Measurements from ENCODE around the gene SERPINB2. TPM values are rescaled to one million over a fixed set of nuclear protein-coding genes. Genes with fewer than 3 reads are reported as not detected.
A peak's percentile ranks its signal among the peaks of the same experiment; 100 is the strongest.

SERPINB2 gene
- total and polyA plus RNA-seq, 2 donors (not counting 1 experiment from before 2014, with no cell fraction given): 0.25 to 1.4 TPM

- H3K9me3 Mint-ChIP-seq (ENCODE audit: insufficient read depth): no peaks in the 10 kb centered on the region
- H3K9ac ChIP-seq (ENCODE audit: low read length): peak within 1 kb of the TSS; percentile 57
- DNase-seq (peak; percentile 70), ATAC-seq (ENCODE audit: low read depth) (peak; percentile 92)
- no peaks in the 10 kb centered on the region for H3K79me2 ChIP-seq (ENCODE audit: control insufficient read depth, insufficient read depth, low read length)
- CTCF ChIA-PET: interaction anchor here (0.7 to 1.4 kb wide), 3 partner anchors 9 to 15 kb away, joined by 3 to 6 read pairs (median 3); no protein-coding TSS in a partner anchor
- intact Hi-C loops (cut with micrococcal nuclease): loop anchor here (1.0 kb wide), 1 partner anchor 13 kb away; no protein-coding TSS in a partner anchor
- H3K9me3 ChIP-seq (ENCODE audit: control extremely low read depth in 1 of 3, control insufficient read depth in 2 of 3, insufficient read depth in 1 of 3, low read length in 2 of 3): peaks cover 0 to 4% (median 0%) of the 10 kb centered on the region in 3 donors
- peak within 1 kb of the TSS; percentile 68 for H2AFZ ChIP-seq (ENCODE audit: insufficient read depth, low read depth, low read length, poor library complexity, severe bottlenecking)
- no peak within 1 kb of the TSS for H3K27ac Mint-ChIP-seq
- H3K4me2 ChIP-seq (replicated peaks; ENCODE audit: low read depth, low read length, poor library complexity, severe bottlenecking): peak within 1 kb of the TSS; percentile 71
- TF ChIP-seq EZH2 (IDR thresholded peaks at IDR 0.05; ENCODE audit: borderline replicate concordance, insufficient read depth, low read depth, low read length, poor library complexity, severe bottlenecking) (no peak), CTCF (IDR thresholded peaks at IDR 0.05) (peak; percentile 53)
- H3K4me3 ChIP-seq (ENCODE audit: control extremely low read depth in 1 of 5, extremely low read depth in 1 of 5, insufficient read depth in 1 of 5, low read depth in 2 of 5, low read length in 4 of 5): peak within 1 kb of the TSS in 4 of 5 experiments; percentile 22 to 59 (median 47)
- peaks cover 0 to 10% (median 4%) of the 10 kb centered on the region in 4 experiments for H3K27me3 ChIP-seq (replicated peaks in 1 of 4; ENCODE audit: control extremely low read depth in 1 of 4, control insufficient read depth in 3 of 4, insufficient read depth in 4 of 4, low read length in 3 of 4)
- no peak within 1 kb of the TSS for H3K27ac ChIP-seq (ENCODE audit: low read length in 2 of 2)
- peak within 1 kb of the TSS; percentile 76 for H3K4me3 Mint-ChIP-seq
- H3K4me1 ChIP-seq (ENCODE audit: control insufficient read depth in 2 of 2, insufficient read depth in 2 of 2, low read length in 2 of 2): peaks cover 8% of the 10 kb centered on the region in 2 donors
- POLR2A ChIA-PET: no interaction called here
- peaks cover 19% of the 10 kb centered on the region for H3K4me1 Mint-ChIP-seq
- WGBS (ENCODE audit: insufficient coverage): 32% methylated on average over 24 of the region's 35 CpGs
- H3K36me3 ChIP-seq (replicated peaks in 1 of 2; ENCODE audit: control extremely low read depth in 1 of 2, control insufficient read depth in 1 of 2, extremely low read depth in 1 of 2, insufficient read depth in 2 of 2, low read length in 1 of 2): no peaks in the 10 kb centered on the region
- peaks cover 22% of the 10 kb centered on the region for H3K27me3 Mint-ChIP-seq
- H4K20me1 ChIP-seq (ENCODE audit: control insufficient read depth, insufficient read depth, low read length, poor library complexity, severe bottlenecking): no peaks in the 10 kb centered on the region
Observed at GRCh38 chr18:63949068-63949737, 61.7 kb downstream of the SERPINB2 start, which contains the start of gene HMSD. Gene HMSD, plus strand, starts transcription at chr18:63949301. Its CDS starts 4,155 bp downstream, at chr18:63953456.

DNA sequence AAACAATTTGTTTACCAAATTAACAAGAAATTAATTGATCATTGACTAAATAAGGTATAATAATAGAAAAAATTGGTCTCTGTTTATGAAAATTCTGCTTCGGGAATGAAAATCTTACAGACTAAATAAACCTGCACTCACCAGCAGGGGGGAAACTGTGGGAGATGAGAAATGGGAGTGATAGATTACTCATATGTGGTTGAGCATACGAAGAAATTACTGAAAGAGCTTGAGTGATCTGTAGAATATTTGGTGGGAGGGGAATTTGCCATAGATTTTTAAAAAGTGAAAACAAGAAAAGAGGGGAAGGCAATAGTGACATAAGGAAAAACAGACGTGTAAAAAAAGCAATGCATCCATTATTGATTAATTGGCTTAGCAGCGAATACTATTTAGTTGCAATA lies 63.8 kb downstream of the SERPINB2 start:
- ChIA-PET CTCF (no interaction called here), POLR2A (no interaction called here)
- H2AFZ ChIP-seq (ENCODE audit: insufficient read depth, low read depth, low read length, poor library complexity, severe bottlenecking): no peak overlapping the region
- no peak overlapping the region for H3K9ac ChIP-seq (ENCODE audit: low read length)
- H3K9me3 Mint-ChIP-seq (ENCODE audit: insufficient read depth): no peaks in the 10 kb centered on the region
- H3K4me3 ChIP-seq (ENCODE audit: control extremely low read depth in 1 of 5, extremely low read depth in 1 of 5, insufficient read depth in 1 of 5, low read depth in 2 of 5, low read length in 4 of 5): no peak overlapping the region
- H3K79me2 ChIP-seq (ENCODE audit: control insufficient read depth, insufficient read depth, low read length): no peaks in the 10 kb centered on the region
- H3K27ac ChIP-seq (ENCODE audit: low read length in 2 of 2): no peak overlapping the region
- intact Hi-C loops (cut with micrococcal nuclease): no loop called here
- H3K27me3 Mint-ChIP-seq: peaks cover 15% of the 10 kb centered on the region
- peaks cover 8% of the 10 kb centered on the region in 2 donors for H3K4me1 ChIP-seq (ENCODE audit: control insufficient read depth in 2 of 2, insufficient read depth in 2 of 2, low read length in 2 of 2)
- no peaks in the 10 kb centered on the region for H3K36me3 ChIP-seq (replicated peaks in 1 of 2; ENCODE audit: control extremely low read depth in 1 of 2, control insufficient read depth in 1 of 2, extremely low read depth in 1 of 2, insufficient read depth in 2 of 2, low read length in 1 of 2)
- TF ChIP-seq EZH2 (IDR thresholded peaks at IDR 0.05; ENCODE audit: borderline replicate concordance, insufficient read depth, low read depth, low read length, poor library complexity, severe bottlenecking): no peak
- TF ChIP-seq CTCF (IDR thresholded peaks at IDR 0.05): peak; percentile 9
- H3K4me2 ChIP-seq (replicated peaks; ENCODE audit: low read depth, low read length, poor library complexity, severe bottlenecking): no peak overlapping the region
- H3K27ac Mint-ChIP-seq: no peak overlapping the region
- ATAC-seq (ENCODE audit: low read depth) (no peak), DNase-seq (no peak)
- H3K4me1 Mint-ChIP-seq: peaks cover 19% of the 10 kb centered on the region
- H4K20me1 ChIP-seq (ENCODE audit: control insufficient read depth, insufficient read depth, low read length, poor library complexity, severe bottlenecking): no peaks in the 10 kb centered on the region
- 73% methylated on average over 2 of the region's 4 CpGs for WGBS (ENCODE audit: insufficient coverage)
- no peak overlapping the region for H3K4me3 Mint-ChIP-seq
- H3K27me3 ChIP-seq (replicated peaks in 1 of 4; ENCODE audit: control extremely low read depth in 1 of 4, control insufficient read depth in 3 of 4, insufficient read depth in 4 of 4, low read length in 3 of 4): peaks cover 0 to 10% (median 4%) of the 10 kb centered on the region in 4 experiments
- peaks cover 0 to 4% (median 0%) of the 10 kb centered on the region in 3 donors for H3K9me3 ChIP-seq (ENCODE audit: control extremely low read depth in 1 of 3, control insufficient read depth in 2 of 3, insufficient read depth in 1 of 3, low read length in 2 of 3)
